H1 (cell line): ENCODE results near the gene NFIA.

Experiments used
- CBX5 ChIP-seq: fragments of 300-800, 300-1000 bp; sonication (generic); IDR thresholded peaks from 2 replicates; pipeline ENCODE4 v1.7.1; 2016; ENCODE audit warnings: antibody characterized with exemption, low read length, low read depth
- EP300 ChIP-seq, 2 experiments: IDR thresholded peaks; 1 replicate in 1 of 2; 2 replicates in 1 of 2; pipeline ENCODE4 v1.6.1; 2011 to 2012; ENCODE audit warnings: low read depth in 2 of 2, low read length in 2 of 2, mild to moderate bottlenecking in 2 of 2, borderline replicate concordance in 1 of 2, inconsistent platforms in 1 of 2, moderate library complexity in 1 of 2
- EZH2 ChIP-seq: fragments of 200-600 bp; sonication (generic); IDR thresholded peaks from 2 replicates; pipeline ENCODE4 v1.7.1; 2012; ENCODE audit warnings: low read depth, mild to moderate bottlenecking, moderate library complexity, low read length, inconsistent platforms; ENCODE audit not compliant: severe bottlenecking
- POLR2A ChIP-seq, 2 experiments: IDR thresholded peaks; 1 replicate in 1 of 2; 2 replicates in 1 of 2; pipeline ENCODE4 v1.6.1; 2011; ENCODE audit warnings: low read depth in 2 of 2, low read length in 2 of 2, mild to moderate bottlenecking in 2 of 2; ENCODE audit errors: control extremely low read depth in 1 of 2
- SRF ChIP-seq: IDR thresholded peaks from 2 replicates; pipeline ENCODE4 v1.6.1; 2011; ENCODE audit warnings: mild to moderate bottlenecking, low read depth, low read length, moderate library complexity
- TCF12 ChIP-seq: IDR thresholded peaks from 2 replicates; pipeline ENCODE4 v1.6.1; 2011; ENCODE audit warnings: low read depth, mild to moderate bottlenecking, low read length
- TF ChIP-seq, protein P1 (sequence below), 3 experiments: IDR thresholded peaks; 1 replicate in 2 of 3; 2 replicates in 1 of 3; pipeline versions ENCODE4 v1.5.1 to v1.6.1; 2011; ENCODE audit warnings: low read length in 3 of 3, mild to moderate bottlenecking in 3 of 3, inconsistent platforms in 2 of 3, low read depth in 1 of 3, moderate library complexity in 1 of 3; ENCODE audit not compliant: insufficient read depth in 1 of 3; ENCODE audit errors: control extremely low read depth in 1 of 3

DNA sequence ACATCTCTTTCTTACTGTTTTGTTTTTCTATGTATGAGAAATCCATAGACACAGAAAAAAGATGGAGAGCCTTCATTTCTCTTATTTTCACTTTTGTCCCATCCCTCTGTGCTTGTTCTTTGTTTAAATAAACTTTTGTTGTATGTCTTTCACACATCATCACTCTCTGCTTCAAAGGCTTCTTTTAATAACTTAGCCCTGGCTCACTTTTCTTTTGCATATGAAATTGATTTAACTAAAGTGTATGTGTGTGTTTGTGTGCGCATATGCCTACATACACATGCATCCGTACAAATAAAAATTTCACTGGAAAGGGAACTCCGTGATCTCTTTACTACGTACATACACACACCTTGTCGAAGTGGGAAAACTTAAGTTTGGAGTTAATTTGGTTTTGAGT lies 168.6 kb downstream of the NFIA start:
- no peak for TF ChIP-seq CBX5
- TF ChIP-seq TCF12 = no peak
- no peak for TF ChIP-seq SRF
- TF ChIP-seq, protein P1, sequence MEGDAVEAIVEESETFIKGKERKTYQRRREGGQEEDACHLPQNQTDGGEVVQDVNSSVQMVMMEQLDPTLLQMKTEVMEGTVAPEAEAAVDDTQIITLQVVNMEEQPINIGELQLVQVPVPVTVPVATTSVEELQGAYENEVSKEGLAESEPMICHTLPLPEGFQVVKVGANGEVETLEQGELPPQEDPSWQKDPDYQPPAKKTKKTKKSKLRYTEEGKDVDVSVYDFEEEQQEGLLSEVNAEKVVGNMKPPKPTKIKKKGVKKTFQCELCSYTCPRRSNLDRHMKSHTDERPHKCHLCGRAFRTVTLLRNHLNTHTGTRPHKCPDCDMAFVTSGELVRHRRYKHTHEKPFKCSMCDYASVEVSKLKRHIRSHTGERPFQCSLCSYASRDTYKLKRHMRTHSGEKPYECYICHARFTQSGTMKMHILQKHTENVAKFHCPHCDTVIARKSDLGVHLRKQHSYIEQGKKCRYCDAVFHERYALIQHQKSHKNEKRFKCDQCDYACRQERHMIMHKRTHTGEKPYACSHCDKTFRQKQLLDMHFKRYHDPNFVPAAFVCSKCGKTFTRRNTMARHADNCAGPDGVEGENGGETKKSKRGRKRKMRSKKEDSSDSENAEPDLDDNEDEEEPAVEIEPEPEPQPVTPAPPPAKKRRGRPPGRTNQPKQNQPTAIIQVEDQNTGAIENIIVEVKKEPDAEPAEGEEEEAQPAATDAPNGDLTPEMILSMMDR (IDR thresholded peaks at IDR 0.05; ENCODE audit: control extremely low read depth in 1 of 3, insufficient read depth in 1 of 3, low read depth in 1 of 3, low read length in 3 of 3) = no peak
- no peak for TF ChIP-seq EZH2
- TF ChIP-seq POLR2A (IDR thresholded peaks at IDR 0.05; ENCODE audit: control extremely low read depth in 1 of 2, low read depth in 2 of 2, low read length in 2 of 2) = no peak
- TF ChIP-seq EP300 (IDR thresholded peaks at IDR 0.05; ENCODE audit: borderline replicate concordance in 1 of 2, low read depth in 2 of 2, low read length in 2 of 2) = no peak
